ENCODE data around the gene NYAP2.

DNA sequence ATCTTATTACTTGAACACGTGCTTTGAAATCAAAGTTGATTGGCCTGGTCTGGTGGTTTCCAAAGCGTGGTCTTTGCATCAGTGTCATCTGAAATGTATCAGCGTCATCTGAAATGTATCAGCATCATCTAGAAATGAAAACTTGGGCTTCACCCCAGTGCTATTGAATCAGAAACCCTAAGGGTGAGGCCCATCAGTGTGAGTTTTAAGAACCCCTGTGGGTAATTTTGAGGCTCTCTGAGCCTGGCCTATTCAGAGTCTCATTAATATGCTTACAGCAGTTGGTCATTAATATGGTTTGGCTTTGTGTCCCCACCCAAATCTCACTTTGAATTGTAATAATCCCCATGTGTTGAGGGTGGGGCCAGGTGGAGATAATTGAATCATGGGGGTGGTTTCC is 85.2 kb downstream of the NYAP2 start:
- TF ChIP-seq, protein P1, sequence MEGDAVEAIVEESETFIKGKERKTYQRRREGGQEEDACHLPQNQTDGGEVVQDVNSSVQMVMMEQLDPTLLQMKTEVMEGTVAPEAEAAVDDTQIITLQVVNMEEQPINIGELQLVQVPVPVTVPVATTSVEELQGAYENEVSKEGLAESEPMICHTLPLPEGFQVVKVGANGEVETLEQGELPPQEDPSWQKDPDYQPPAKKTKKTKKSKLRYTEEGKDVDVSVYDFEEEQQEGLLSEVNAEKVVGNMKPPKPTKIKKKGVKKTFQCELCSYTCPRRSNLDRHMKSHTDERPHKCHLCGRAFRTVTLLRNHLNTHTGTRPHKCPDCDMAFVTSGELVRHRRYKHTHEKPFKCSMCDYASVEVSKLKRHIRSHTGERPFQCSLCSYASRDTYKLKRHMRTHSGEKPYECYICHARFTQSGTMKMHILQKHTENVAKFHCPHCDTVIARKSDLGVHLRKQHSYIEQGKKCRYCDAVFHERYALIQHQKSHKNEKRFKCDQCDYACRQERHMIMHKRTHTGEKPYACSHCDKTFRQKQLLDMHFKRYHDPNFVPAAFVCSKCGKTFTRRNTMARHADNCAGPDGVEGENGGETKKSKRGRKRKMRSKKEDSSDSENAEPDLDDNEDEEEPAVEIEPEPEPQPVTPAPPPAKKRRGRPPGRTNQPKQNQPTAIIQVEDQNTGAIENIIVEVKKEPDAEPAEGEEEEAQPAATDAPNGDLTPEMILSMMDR (IDR thresholded peaks at IDR 0.05; ENCODE audit: low read length) = no peak
- TF ChIP-seq EZH2 (IDR thresholded peaks at IDR 0.05; ENCODE audit: borderline replicate concordance, low read length) = no peak
